Vagina (tissue), 2 donors: ENCODE data around the gene PDGFRA. TPM values are rescaled to one million over a fixed set of nuclear protein-coding genes. Genes with fewer than 3 reads are reported as not detected.

Experiments
- DNase-seq, 2 donors: peaks; one replicate each; pipeline ENCODE4 v3.0.0-alpha.2; 2017; ENCODE audit errors: extremely low spot score in 2 of 2
- H3K27ac ChIP-seq: fragments of 200-600 bp; sonication (generic); one replicate; pipeline ENCODE4 v1.5.1; 2019
- H3K27me3 ChIP-seq: fragments of 200-600 bp; sonication (generic); one replicate; pipeline ENCODE4 v1.5.1; 2019
- H3K36me3 ChIP-seq, 2 donors: fragments of 200-600 bp; sonication (generic); one replicate each; pipeline ENCODE4 v1.5.1; 2017 to 2019
- H3K4me1 ChIP-seq: fragments of 200-600 bp; sonication (generic); one replicate; pipeline ENCODE4 v1.5.1; 2019
- H3K4me3 ChIP-seq, 2 donors: fragments of 200-600 bp; sonication (generic); 1 replicate in 1 of 2; 2 replicates in 1 of 2; pipeline ENCODE4 v1.5.1; 2016 to 2019
- H3K9me3 ChIP-seq: fragments of 200-600 bp; sonication (generic); one replicate; pipeline ENCODE4 v1.5.1; 2019
- POLR2A ChIP-seq, 2 donors: fragments of 450-650 bp; IDR thresholded peaks; one replicate each; pipeline ENCODE4 v1.6.1; 2017; ENCODE audit warnings: antibody characterized with exemption in 2 of 2, mild to moderate bottlenecking in 2 of 2, moderate library complexity in 2 of 2
- POLR2AphosphoS5 ChIP-seq, 2 donors: sonication (generic); formaldehyde crosslinking; IDR thresholded peaks; one replicate each; pipeline ENCODE4 v1.9.0; 2017; ENCODE audit warnings: antibody characterized with exemption in 2 of 2, mild to moderate bottlenecking in 2 of 2, low read depth in 1 of 2; ENCODE audit not compliant: insufficient read depth in 1 of 2
- intact Hi-C: fragments of 100-400 bp; cut with DNase I; formaldehyde crosslinking; loops from one replicate; pipeline ENCODE4 v1.15.1; 2023
- total RNA-seq: library from RNA; depleted of rRNA; stranded (reverse); fragments of >200 nt; gene quantifications from one replicate; pipeline ENCODE4 v1.2.3, GENCODE V29; 2016
- TF ChIP-seq, protein P1 (sequence below), 3 experiments: fragments of 450-650 bp in 2 of 3; fragments of 200-600 bp in 1 of 3; sonication (generic) in 1 of 3; IDR thresholded peaks; one replicate each; pipeline ENCODE4 v1.5.1; 2017 to 2019; ENCODE audit warnings: antibody characterized with exemption in 3 of 3, mild to moderate bottlenecking in 2 of 3, moderate library complexity in 2 of 3

Gene PDGFRA
- total RNA-seq, 1 donor from 2014 or later: 141 TPM

DNA sequence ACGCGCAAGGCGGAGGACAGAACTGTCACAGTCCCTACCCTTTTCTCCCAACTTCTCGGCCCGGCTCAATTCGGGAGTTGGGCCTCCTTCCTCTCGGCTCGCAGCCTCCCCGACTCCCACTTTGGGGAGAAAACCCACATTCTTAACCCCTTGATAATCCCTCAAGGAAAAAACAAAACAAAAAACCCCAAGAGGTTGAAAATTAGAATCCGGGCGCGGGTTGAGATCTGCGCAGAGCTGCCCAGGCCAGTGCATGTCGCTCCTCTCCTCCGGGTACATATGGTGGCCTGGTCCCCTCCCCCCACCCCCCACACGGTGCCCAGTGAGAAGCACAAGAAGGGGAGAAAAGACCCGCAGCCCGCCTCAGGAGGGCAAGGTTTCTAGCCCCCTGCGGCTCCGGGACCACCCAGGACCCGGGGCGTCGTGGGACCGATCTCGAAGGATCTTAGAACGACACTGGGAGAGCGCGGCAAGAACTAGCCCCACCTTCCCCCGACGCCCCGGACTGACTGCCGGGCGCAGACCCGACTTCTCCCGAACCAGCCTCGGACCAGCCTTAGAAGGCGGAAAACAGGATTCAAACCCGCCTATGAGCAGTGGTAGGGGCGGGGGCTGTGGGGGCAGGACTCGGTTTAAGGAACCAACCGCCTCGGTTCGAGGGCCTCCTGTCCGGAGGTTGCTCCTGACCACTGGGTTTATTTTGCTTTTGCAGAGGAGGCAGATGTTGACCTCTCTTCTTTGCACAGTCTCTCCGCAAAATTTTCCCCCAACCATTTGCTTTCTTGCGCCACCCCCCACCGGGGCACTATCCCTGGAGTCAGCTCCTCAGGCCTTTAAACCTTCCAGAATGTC, 2.5 kb upstream of the PDGFRA start:
- TF ChIP-seq POLR2A (IDR thresholded peaks at IDR 0.05): peak in 1 of 2 donors; percentile 78
- peak in 1 of 2 donors; percentile 87 for TF ChIP-seq POLR2AphosphoS5 (IDR thresholded peaks at IDR 0.05; ENCODE audit: insufficient read depth in 1 of 2, low read depth in 1 of 2)
- TF ChIP-seq, protein P1, sequence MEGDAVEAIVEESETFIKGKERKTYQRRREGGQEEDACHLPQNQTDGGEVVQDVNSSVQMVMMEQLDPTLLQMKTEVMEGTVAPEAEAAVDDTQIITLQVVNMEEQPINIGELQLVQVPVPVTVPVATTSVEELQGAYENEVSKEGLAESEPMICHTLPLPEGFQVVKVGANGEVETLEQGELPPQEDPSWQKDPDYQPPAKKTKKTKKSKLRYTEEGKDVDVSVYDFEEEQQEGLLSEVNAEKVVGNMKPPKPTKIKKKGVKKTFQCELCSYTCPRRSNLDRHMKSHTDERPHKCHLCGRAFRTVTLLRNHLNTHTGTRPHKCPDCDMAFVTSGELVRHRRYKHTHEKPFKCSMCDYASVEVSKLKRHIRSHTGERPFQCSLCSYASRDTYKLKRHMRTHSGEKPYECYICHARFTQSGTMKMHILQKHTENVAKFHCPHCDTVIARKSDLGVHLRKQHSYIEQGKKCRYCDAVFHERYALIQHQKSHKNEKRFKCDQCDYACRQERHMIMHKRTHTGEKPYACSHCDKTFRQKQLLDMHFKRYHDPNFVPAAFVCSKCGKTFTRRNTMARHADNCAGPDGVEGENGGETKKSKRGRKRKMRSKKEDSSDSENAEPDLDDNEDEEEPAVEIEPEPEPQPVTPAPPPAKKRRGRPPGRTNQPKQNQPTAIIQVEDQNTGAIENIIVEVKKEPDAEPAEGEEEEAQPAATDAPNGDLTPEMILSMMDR (IDR thresholded peaks at IDR 0.05): no peak
- Histone ChIP-seq H3K4me1 (peaks cover 49% of the 10 kb centered on the region), H3K27ac (peak overlapping the region; percentile 81), H3K4me3 (peak overlapping the region; percentile 37 to 65), H3K36me3 (no peaks in the 10 kb centered on the region), H3K27me3 (peaks cover 19% of the 10 kb centered on the region), H3K9me3 (no peaks in the 10 kb centered on the region)
- intact Hi-C loops: loop anchor here (10.0 kb wide), 1 partner anchor 1852 kb away; no protein-coding TSS in a partner anchor
- DNase-seq: peak in 1 of 2 donors; percentile 89

- DNase-seq: peak in 1 of 2 donors; percentile 86
- H3K36me3 ChIP-seq: no peaks in the 10 kb centered on the region
Observed at GRCh38 chr4:54227256-54228055, 1.6 kb upstream of the PDGFRA start.

DNA sequence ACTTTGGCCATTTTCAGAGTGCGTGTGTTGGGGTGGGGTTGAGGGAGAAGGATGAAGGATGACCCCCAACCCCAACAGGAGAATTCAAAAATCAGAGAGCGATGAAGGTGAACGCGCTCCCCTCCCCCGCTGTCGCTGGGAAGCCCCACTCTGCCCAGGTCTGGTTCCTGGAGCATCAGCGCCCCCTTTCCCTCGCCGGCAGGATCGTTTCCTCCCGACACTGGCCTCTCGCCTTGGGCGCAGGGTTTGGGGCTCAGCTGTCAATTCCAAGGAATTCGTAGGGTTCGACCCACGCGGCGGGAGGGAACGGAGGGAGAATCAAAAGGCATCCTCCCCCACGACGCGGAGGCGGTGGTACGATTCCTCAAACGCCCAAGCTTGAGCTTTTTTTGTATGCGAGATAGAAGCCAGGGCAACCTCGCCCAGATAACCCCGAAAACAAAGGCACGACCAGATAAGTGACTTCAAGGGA, 1.0 kb upstream of the PDGFRA start:
- H3K9me3 ChIP-seq: no peaks in the 10 kb centered on the region
- peaks cover 19% of the 10 kb centered on the region for H3K27me3 ChIP-seq
- TF ChIP-seq POLR2AphosphoS5 (IDR thresholded peaks at IDR 0.05; ENCODE audit: insufficient read depth in 1 of 2, low read depth in 1 of 2) (peak; percentile 51 to 53), POLR2A (IDR thresholded peaks at IDR 0.05) (no peak)
- TF ChIP-seq, protein P1 (IDR thresholded peaks at IDR 0.05): peak in 2 of 3 experiments; percentile 48 to 62
- H3K4me1 ChIP-seq: peaks cover 58% of the 10 kb centered on the region
- intact Hi-C loops: loop anchor here (10.0 kb wide), 1 partner anchor 1853 kb away; no protein-coding TSS in a partner anchor
- peak in 1 of 2 donors; percentile 91 for DNase-seq
- H3K36me3 ChIP-seq: no peaks in the 10 kb centered on the region
- peak overlapping the region; percentile 81 for H3K27ac ChIP-seq
- peak overlapping the region; percentile 37 to 65 for H3K4me3 ChIP-seq

More at GRCh38 chr4:54227256-54228055, 1.6 kb upstream of the PDGFRA start:
- intact Hi-C loops: loop anchor here (10.0 kb wide), 1 partner anchor 1853 kb away; no protein-coding TSS in a partner anchor
- Histone ChIP-seq H3K27ac (peak overlapping the region; percentile 81), H3K27me3 (peaks cover 19% of the 10 kb centered on the region), H3K9me3 (no peaks in the 10 kb centered on the region), H3K4me3 (peak overlapping the region; percentile 37 to 65), H3K4me1 (peaks cover 58% of the 10 kb centered on the region)
- TF ChIP-seq, protein P1 (IDR thresholded peaks at IDR 0.05): no peak
- TF ChIP-seq POLR2A (IDR thresholded peaks at IDR 0.05): no peak
- TF ChIP-seq POLR2AphosphoS5 (IDR thresholded peaks at IDR 0.05; ENCODE audit: insufficient read depth in 1 of 2, low read depth in 1 of 2): no peak

DNA sequence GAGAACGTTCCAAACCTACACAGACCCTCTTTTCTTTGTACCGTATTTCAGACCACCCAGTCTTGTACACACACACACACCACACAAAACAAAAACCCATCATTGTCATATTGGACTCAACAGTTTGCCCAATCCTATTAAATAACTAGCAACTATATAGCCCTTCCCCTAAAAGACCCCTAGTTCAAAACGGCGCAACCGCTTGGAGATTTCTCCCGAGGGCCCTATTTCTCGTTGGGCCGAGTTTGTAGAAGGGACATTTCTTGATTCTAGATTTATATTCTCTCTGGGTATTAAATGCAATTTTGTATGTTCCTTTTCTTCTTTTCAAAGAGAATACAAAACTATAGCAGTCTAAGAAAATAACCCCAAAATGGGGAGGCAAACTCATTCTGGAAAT, 547 bp upstream of the PDGFRA start:
- Histone ChIP-seq H3K27ac (peak overlapping the region; percentile 81), H3K27me3 (peaks cover 19% of the 10 kb centered on the region), H3K9me3 (no peaks in the 10 kb centered on the region), H3K4me1 (peaks cover 60% of the 10 kb centered on the region), H3K36me3 (no peaks in the 10 kb centered on the region), H3K4me3 (peak overlapping the region; percentile 37 to 65)
- TF ChIP-seq POLR2A (IDR thresholded peaks at IDR 0.05): no peak
- intact Hi-C loops: loop anchor here (10.0 kb wide), 1 partner anchor 1854 kb away; no protein-coding TSS in a partner anchor
- DNase-seq: no peak
